Measurements from ENCODE around the gene YBX3.

YBX3 gene

DNA sequence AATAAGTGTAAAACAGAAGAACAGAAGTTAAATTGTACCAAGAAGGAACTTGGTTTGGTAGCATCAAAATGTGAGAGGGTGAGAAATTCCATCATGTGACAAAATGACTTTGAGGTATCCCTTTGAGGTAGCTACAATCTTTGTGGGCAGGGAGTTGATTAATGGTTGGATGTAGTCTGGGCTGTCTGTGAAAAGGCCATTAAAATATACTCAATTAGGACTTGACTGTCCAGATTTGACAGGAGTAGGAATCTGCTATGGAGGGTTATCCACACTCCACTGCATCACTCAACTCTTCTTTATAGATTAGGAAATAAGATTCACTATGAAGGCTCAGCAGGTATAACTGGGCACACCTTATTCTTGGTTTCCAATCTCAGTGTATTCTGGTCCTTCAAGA is 7.4 kb upstream of the YBX3 start:
- Histone ChIP-seq H3K79me2 (ENCODE audit: low read length) (no peaks in the 10 kb centered on the region), H2AFZ (ENCODE audit: low read depth, low read length) (no peak overlapping the region), H4K20me1 (ENCODE audit: insufficient read depth, low read length) (no peaks in the 10 kb centered on the region), H3K36me3 (replicated peaks; ENCODE audit: low read depth, low read length) (no peaks in the 10 kb centered on the region), H3K27ac (ENCODE audit: low read length) (no peak overlapping the region), H3K4me3 (ENCODE audit: low read length) (no peak overlapping the region), H3K4me1 (ENCODE audit: low read length) (no peaks in the 10 kb centered on the region), H3K27me3 (ENCODE audit: low read depth, low read length) (peaks cover 8% of the 10 kb centered on the region; the same call in 1 of the 2 replicates), H3K9me3 (ENCODE audit: insufficient read depth, low read length) (no peaks in the 10 kb centered on the region), H3K4me2 (ENCODE audit: low read length) (no peak overlapping the region), H3K9ac (ENCODE audit: low read length) (no peak overlapping the region)
- TF ChIP-seq EZH2phosphoT487 (IDR thresholded peaks at IDR 0.05; ENCODE audit: low read depth) (no peak), CTCF (IDR thresholded peaks at IDR 0.05; ENCODE audit: low read depth, low read length) (no peak)

- Histone ChIP-seq H3K9ac (ENCODE audit: low read length) (no peak overlapping the region), H3K4me1 (ENCODE audit: low read length) (peaks cover 8% of the 10 kb centered on the region), H3K27me3 (ENCODE audit: low read depth, low read length) (0 out of 2 replicates have a peak, but pooled peaks cover 3% of the 10 kb centered on the region), H2AFZ (ENCODE audit: low read depth, low read length) (no peak overlapping the region), H3K9me3 (ENCODE audit: insufficient read depth, low read length) (no peaks in the 10 kb centered on the region), H3K27ac (ENCODE audit: low read length) (no peak overlapping the region), H3K4me3 (ENCODE audit: low read length) (no peak overlapping the region), H3K36me3 (replicated peaks; ENCODE audit: low read depth, low read length) (no peaks in the 10 kb centered on the region), H3K79me2 (ENCODE audit: low read length) (peaks cover 13% of the 10 kb centered on the region), H4K20me1 (ENCODE audit: insufficient read depth, low read length) (no peaks in the 10 kb centered on the region), H3K4me2 (ENCODE audit: low read length) (no peak overlapping the region)
- TF ChIP-seq EZH2phosphoT487 (IDR thresholded peaks at IDR 0.05; ENCODE audit: low read depth) (no peak), CTCF (IDR thresholded peaks at IDR 0.05; ENCODE audit: low read depth, low read length) (no peak)
Observed at GRCh38 chr12:10728091-10728490, 5.0 kb upstream of the YBX3 start.

DNA sequence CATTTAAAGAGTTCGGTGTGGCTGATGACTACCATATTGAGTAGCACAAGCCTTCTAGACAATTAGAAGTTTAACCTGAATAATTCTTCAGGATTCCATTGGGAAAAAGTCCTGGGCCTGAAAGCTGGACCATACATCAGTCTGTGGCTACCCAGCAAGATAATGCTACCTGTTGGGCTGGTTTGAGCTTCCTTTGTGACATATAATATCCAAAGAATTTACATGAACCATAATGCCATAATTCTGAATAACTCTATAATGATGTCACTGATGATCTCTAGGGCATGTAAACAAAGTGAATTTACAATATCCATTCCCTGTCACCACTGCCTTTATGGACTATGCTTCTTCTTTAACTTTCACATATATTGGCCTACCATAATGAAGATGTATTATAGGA is 3.8 kb upstream of the YBX3 start:
- no peak overlapping the region for H3K9ac ChIP-seq (ENCODE audit: low read length)
- no peak overlapping the region for H3K4me2 ChIP-seq (ENCODE audit: low read length)
- peaks cover 24% of the 10 kb centered on the region for H3K79me2 ChIP-seq (ENCODE audit: low read length)
- H4K20me1 ChIP-seq (ENCODE audit: insufficient read depth, low read length): no peaks in the 10 kb centered on the region
- H2AFZ ChIP-seq (ENCODE audit: low read depth, low read length): no peak overlapping the region
- no peak overlapping the region for H3K4me3 ChIP-seq (ENCODE audit: low read length)
- H3K27me3 ChIP-seq (ENCODE audit: low read depth, low read length): 0 out of 2 replicates have a peak, but pooled peaks cover 3% of the 10 kb centered on the region
- no peak overlapping the region for H3K27ac ChIP-seq (ENCODE audit: low read length)
- H3K36me3 ChIP-seq (replicated peaks; ENCODE audit: low read depth, low read length): no peaks in the 10 kb centered on the region
- H3K9me3 ChIP-seq (ENCODE audit: insufficient read depth, low read length): no peaks in the 10 kb centered on the region
- TF ChIP-seq CTCF (IDR thresholded peaks at IDR 0.05; ENCODE audit: low read depth, low read length): no peak
- no peak for TF ChIP-seq EZH2phosphoT487 (IDR thresholded peaks at IDR 0.05; ENCODE audit: low read depth)
- H3K4me1 ChIP-seq (ENCODE audit: low read length): peaks cover 8% of the 10 kb centered on the region

GRCh38 chr12:10725003-10725402 is 1.9 kb upstream of the YBX3 start:
- Histone ChIP-seq H4K20me1 (ENCODE audit: insufficient read depth, low read length) (peaks cover 17% of the 10 kb centered on the region), H3K9ac (ENCODE audit: low read length) (no peak overlapping the region), H3K4me2 (ENCODE audit: low read length) (no peak overlapping the region), H3K27me3 (ENCODE audit: low read depth, low read length) (0 out of 2 replicates have a peak, but pooled peaks cover 3% of the 10 kb centered on the region), H3K4me1 (ENCODE audit: low read length) (peaks cover 24% of the 10 kb centered on the region), H3K36me3 (replicated peaks; ENCODE audit: low read depth, low read length) (no peaks in the 10 kb centered on the region), H3K9me3 (ENCODE audit: insufficient read depth, low read length) (no peaks in the 10 kb centered on the region), H3K27ac (ENCODE audit: low read length) (no peak overlapping the region), H3K79me2 (ENCODE audit: low read length) (peaks cover 44% of the 10 kb centered on the region), H2AFZ (ENCODE audit: low read depth, low read length) (no peak overlapping the region), H3K4me3 (ENCODE audit: low read length) (no peak overlapping the region)
- TF ChIP-seq EZH2phosphoT487 (IDR thresholded peaks at IDR 0.05; ENCODE audit: low read depth) (no peak), CTCF (IDR thresholded peaks at IDR 0.05; ENCODE audit: low read depth, low read length) (no peak)

Measured in OCI-LY3 (cell line).